HG02571 (cell line): ENCODE data around the gene PSPH.

Experiments
- ATAC-seq: cut with Tn5 transposase; IDR thresholded peaks from one replicate; pipeline ENCODE4 v1.9.1; 2021; ENCODE audit warnings: mild to moderate bottlenecking, moderate library complexity; ENCODE audit not compliant: unreplicated experiment

PSPH gene

GRCh38 chr7:56007167-56007652 is 44.0 kb downstream of the PSPH start:
- no peak for ATAC-seq

GRCh38 chr7:56003749-56004148 is 47.5 kb downstream of the PSPH start:
- no peak for ATAC-seq

- no peak for ATAC-seq
Measured at GRCh38 chr7:55996856-55997500, 54.3 kb downstream of the PSPH start.

- ATAC-seq = no peak
Measured at GRCh38 chr7:55992346-55992745, 58.9 kb downstream of the PSPH start.

GRCh38 chr7:55983537-55983936 is 67.7 kb downstream of the PSPH start:
- no peak for ATAC-seq

GRCh38 chr7:55980266-55980665 is 71.0 kb downstream of the PSPH start:
- ATAC-seq = no peak

- no peak for ATAC-seq
Measured at GRCh38 chr7:55977831-55978230, 73.4 kb downstream of the PSPH start.

- no peak for ATAC-seq
Measured at GRCh38 chr7:55975988-55976633, 75.1 kb downstream of the PSPH start.

- ATAC-seq = no peak
Measured at GRCh38 chr7:55973747-55974250, 77.4 kb downstream of the PSPH start.

- no peak for ATAC-seq
Measured at GRCh38 chr7:55970978-55971377, 80.3 kb downstream of the PSPH start.

GRCh38 chr7:55970561-55970960 is 80.7 kb downstream of the PSPH start:
- ATAC-seq = no peak

GRCh38 chr7:55969391-55969790 is 81.9 kb downstream of the PSPH start:
- ATAC-seq = no peak

- ATAC-seq = no peak
Measured at GRCh38 chr7:55966851-55967250, 84.4 kb downstream of the PSPH start.

GRCh38 chr7:55965805-55966421 is 85.3 kb downstream of the PSPH start:
- no peak for ATAC-seq

- no peak for ATAC-seq
Measured at GRCh38 chr7:55965100-55965470, 86.2 kb downstream of the PSPH start.

GRCh38 chr7:55964261-55965099 is 86.8 kb downstream of the PSPH start, which contains the start of gene NIPSNAP2:
Gene NIPSNAP2, plus strand, starts transcription at chr7:55964585. Its CDS starts 25 bp downstream, at chr7:55964610.
- peak; percentile 77 for ATAC-seq

- no peak for ATAC-seq
Measured at GRCh38 chr7:55963584-55964168, 87.6 kb downstream of the PSPH start.

- ATAC-seq = no peak
Measured at GRCh38 chr7:55962014-55962413, 89.2 kb downstream of the PSPH start.
